ENCODE measurements around the gene DDI2. TPM values are rescaled to one million over a fixed set of nuclear protein-coding genes. Genes with fewer than 3 reads are reported as not detected.
"Not testable (repeated sequence)": the region's sequence is repeated elsewhere in the genome, so short reads cannot be mapped to it uniquely, and the experiment has no call there.

The DDI2 gene
- total and polyA plus RNA-seq, 9 donors: 12.3 to 24.1 (median 19.2) TPM

DNA sequence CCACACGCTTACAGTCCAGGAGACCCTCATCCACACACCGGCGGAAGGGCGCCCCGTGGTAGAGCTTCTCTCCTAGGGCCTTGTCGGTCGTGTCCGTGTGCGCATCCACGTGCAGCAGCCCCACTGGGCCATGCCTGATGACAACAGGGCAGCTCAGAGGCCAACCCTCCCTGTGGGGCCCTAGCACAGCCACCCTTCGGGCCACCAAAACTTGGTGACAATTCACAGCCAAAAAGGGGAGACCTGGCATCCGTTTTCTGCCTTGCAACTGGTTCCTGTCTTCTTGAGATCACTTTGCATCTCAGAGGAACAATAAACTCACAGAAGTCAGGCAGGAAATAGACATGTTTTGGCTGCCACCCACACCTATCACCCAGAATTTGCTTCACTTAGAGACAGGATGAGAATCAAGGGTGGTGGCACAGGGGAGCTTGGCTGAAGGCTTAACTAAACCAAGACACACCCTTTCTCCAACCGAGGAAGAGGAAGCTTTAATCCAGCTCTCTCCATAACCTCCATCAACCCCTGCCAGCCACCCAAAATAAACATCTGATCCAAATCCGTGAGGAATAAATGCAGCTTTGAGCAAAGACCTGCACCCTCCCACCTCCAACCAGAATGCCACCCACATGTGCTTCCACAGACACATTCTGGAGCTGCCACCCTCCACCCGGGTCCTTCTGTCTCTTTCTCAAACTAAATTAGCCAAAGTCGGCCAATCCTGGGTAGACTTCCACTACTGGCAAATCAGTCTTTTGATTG is 38.2 kb upstream of the DDI2 start:
- H3K4me3 ChIP-seq (ENCODE audit: low read length): no peak overlapping the region
- peaks cover 7% of the 10 kb centered on the region for H3K36me3 ChIP-seq (ENCODE audit: control insufficient read depth, insufficient read depth, low read length)
- H3K9me3 ChIP-seq (replicated peaks; ENCODE audit: control insufficient read depth, low read depth, low read length): no peaks in the 10 kb centered on the region
- H3K4me1 ChIP-seq (ENCODE audit: control insufficient read depth, insufficient read depth, low read length): peaks cover 21% of the 10 kb centered on the region
- H3K27me3 ChIP-seq (ENCODE audit: control insufficient read depth, insufficient read depth, low read length): no peaks in the 10 kb centered on the region
- DNase-seq: no peak
- peak overlapping the region; percentile 57 for H3K27ac ChIP-seq (ENCODE audit: low read length)
- 79% methylated on average over 13 of the region's 16 CpGs for WGBS (ENCODE audit: insufficient coverage)

- H3K27ac ChIP-seq (ENCODE audit: low read length): peak overlapping the region; percentile 57
- H3K36me3 ChIP-seq (ENCODE audit: control insufficient read depth, insufficient read depth, low read length): peaks cover 7% of the 10 kb centered on the region
- peaks cover 25% of the 10 kb centered on the region for H3K4me1 ChIP-seq (ENCODE audit: control insufficient read depth, insufficient read depth, low read length)
- H3K27me3 ChIP-seq (ENCODE audit: control insufficient read depth, insufficient read depth, low read length): peaks cover 3% of the 10 kb centered on the region
- H3K9me3 ChIP-seq (replicated peaks; ENCODE audit: control insufficient read depth, low read depth, low read length): no peaks in the 10 kb centered on the region
- peak; percentile 59 for DNase-seq
- H3K4me3 ChIP-seq (ENCODE audit: low read length): no peak overlapping the region
Observed at GRCh38 chr1:15579683-15580047, 37.6 kb upstream of the DDI2 start.

- peak; percentile 39 for DNase-seq
- Histone ChIP-seq H3K27me3 (ENCODE audit: control insufficient read depth, insufficient read depth, low read length) (peaks cover 3% of the 10 kb centered on the region), H3K9me3 (replicated peaks; ENCODE audit: control insufficient read depth, low read depth, low read length) (no peaks in the 10 kb centered on the region), H3K4me1 (ENCODE audit: control insufficient read depth, insufficient read depth, low read length) (peaks cover 29% of the 10 kb centered on the region), H3K36me3 (ENCODE audit: control insufficient read depth, insufficient read depth, low read length) (no peaks in the 10 kb centered on the region), H3K27ac (ENCODE audit: low read length) (peak overlapping the region; percentile 17), H3K4me3 (ENCODE audit: low read length) (no peak overlapping the region)
- WGBS (ENCODE audit: insufficient coverage): 96% methylated on average over 13 of the region's 18 CpGs
Observed at GRCh38 chr1:15583016-15583706, 34.1 kb upstream of the DDI2 start.

- WGBS (ENCODE audit: insufficient coverage): under 1% methylated on average over 60 of the region's 68 CpGs
- no peaks in the 10 kb centered on the region for H3K9me3 ChIP-seq (replicated peaks; ENCODE audit: control insufficient read depth, low read depth, low read length)
- H3K4me3 ChIP-seq (ENCODE audit: low read length): peak within 1 kb of the TSS; percentile 46
- H3K36me3 ChIP-seq (ENCODE audit: control insufficient read depth, insufficient read depth, low read length): no peaks in the 10 kb centered on the region
- H3K27ac ChIP-seq (ENCODE audit: low read length): no peak within 1 kb of the TSS
- peak; percentile 43 for DNase-seq
- H3K4me1 ChIP-seq (ENCODE audit: control insufficient read depth, insufficient read depth, low read length): peaks cover 19% of the 10 kb centered on the region
- peaks cover 3% of the 10 kb centered on the region for H3K27me3 ChIP-seq (ENCODE audit: control insufficient read depth, insufficient read depth, low read length)
Observed at GRCh38 chr1:15584489-15585363, 32.5 kb upstream of the DDI2 start, which contains the start of gene AGMAT. AGMAT (minus strand) TSS chr1:15585051; CDS start chr1:15584967, 84 bp downstream.

DNA sequence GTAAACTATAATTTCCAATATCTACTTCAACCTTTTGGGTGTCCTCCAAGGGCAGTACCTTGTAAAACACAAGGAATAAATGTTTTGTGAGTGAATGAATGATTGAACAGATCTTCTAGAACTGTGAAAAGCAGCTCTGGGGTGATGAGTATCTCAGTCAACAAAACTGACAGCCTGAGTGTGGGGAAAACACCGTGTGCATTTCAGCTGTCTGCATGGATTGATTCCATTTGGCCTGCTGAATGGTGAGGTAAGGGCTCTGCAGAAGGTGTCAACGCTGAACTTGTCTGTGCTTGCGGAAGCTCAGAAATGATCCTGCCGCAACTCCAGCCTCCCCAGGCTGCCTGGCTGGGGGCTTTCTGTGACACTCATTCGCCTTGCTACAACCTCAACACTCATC is 25.0 kb upstream of the DDI2 start:
- Histone ChIP-seq H3K4me3 (ENCODE audit: low read length) (no peak overlapping the region), H3K36me3 (ENCODE audit: control insufficient read depth, insufficient read depth, low read length) (no peaks in the 10 kb centered on the region), H3K27me3 (ENCODE audit: control insufficient read depth, insufficient read depth, low read length) (no peaks in the 10 kb centered on the region), H3K4me1 (ENCODE audit: control insufficient read depth, insufficient read depth, low read length) (peaks cover 8% of the 10 kb centered on the region), H3K27ac (ENCODE audit: low read length) (no peak overlapping the region), H3K9me3 (replicated peaks; ENCODE audit: control insufficient read depth, low read depth, low read length) (no peaks in the 10 kb centered on the region)
- 23% methylated on average over 1 of the region's 5 CpGs for WGBS (ENCODE audit: insufficient coverage)
- DNase-seq: no peak

DNA sequence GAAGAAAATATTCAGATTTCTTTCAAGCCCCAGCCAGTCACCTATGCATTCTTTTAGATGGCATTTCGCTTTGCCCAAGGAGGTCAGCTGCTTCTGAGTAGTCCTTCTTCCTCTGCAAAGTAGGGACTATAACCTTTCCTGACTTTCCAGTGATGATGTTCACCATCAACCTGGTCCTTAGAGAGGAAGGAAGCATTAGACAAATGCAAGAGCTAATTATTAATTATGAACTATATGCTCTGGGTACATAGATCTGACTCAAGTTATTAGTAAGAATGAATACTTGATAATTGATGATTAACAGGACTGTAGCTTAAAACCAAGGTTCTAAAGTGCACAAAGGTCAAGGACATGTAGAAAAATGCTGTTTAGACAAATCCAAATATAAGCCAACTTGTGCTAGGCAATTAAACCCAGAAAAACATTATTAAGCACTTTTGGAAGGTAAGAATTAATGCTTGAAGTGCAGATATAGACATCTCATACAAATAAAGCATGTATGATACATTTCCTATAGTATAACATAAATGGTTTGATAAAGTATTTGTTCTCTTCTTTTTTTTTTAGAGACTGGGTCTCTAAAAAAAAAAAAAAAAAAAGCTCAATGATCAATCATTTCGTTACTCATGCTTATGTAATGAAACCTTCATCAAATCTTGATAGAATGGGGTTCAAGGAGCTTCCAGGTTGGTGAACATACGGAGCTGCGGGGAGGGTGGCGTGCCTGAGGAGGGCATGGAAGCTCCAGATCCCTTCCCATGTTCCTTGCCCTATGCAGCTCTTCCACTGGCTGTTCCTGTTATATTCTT is 21.2 kb upstream of the DDI2 start:
- Histone ChIP-seq H3K27me3 (ENCODE audit: control insufficient read depth, insufficient read depth, low read length) (no peaks in the 10 kb centered on the region), H3K9me3 (replicated peaks; ENCODE audit: control insufficient read depth, low read depth, low read length) (no peaks in the 10 kb centered on the region), H3K4me1 (ENCODE audit: control insufficient read depth, insufficient read depth, low read length) (peaks cover 14% of the 10 kb centered on the region), H3K27ac (ENCODE audit: low read length) (peak overlapping the region; percentile 69), H3K36me3 (ENCODE audit: control insufficient read depth, insufficient read depth, low read length) (no peaks in the 10 kb centered on the region), H3K4me3 (ENCODE audit: low read length) (no peak overlapping the region)
- DNase-seq: no peak
- no CpG with 5 or more reads among the region's 5 CpGs for WGBS (ENCODE audit: insufficient coverage)

DNA sequence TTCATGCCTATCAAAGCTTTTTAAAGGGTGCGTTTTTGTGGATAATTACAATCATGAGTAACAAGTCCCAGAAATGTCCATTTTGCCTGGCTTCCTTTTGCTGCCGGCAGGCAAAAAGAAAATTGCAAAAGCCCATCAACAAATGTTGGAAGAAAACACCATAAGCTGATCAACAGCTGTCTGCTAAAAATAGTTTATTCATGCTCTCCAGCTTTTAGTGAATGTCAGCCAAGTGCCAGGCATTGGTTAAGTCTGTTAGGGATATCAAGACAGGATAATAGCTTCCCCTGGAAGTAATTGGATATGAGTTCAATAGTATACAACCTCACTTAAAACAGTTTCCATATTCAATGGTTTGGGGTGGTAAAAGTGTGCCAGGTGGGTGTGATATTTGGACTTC is 18.8 kb upstream of the DDI2 start:
- 33% methylated on average over 1 of the region's 2 CpGs for WGBS (ENCODE audit: insufficient coverage)
- DNase-seq: peak; percentile 81
- peak overlapping the region; percentile 71 for H3K27ac ChIP-seq (ENCODE audit: low read length)
- H3K4me3 ChIP-seq (ENCODE audit: low read length): no peak overlapping the region
- no peaks in the 10 kb centered on the region for H3K9me3 ChIP-seq (replicated peaks; ENCODE audit: control insufficient read depth, low read depth, low read length)
- H3K36me3 ChIP-seq (ENCODE audit: control insufficient read depth, insufficient read depth, low read length): no peaks in the 10 kb centered on the region
- H3K27me3 ChIP-seq (ENCODE audit: control insufficient read depth, insufficient read depth, low read length): no peaks in the 10 kb centered on the region
- peaks cover 16% of the 10 kb centered on the region for H3K4me1 ChIP-seq (ENCODE audit: control insufficient read depth, insufficient read depth, low read length)

DNA sequence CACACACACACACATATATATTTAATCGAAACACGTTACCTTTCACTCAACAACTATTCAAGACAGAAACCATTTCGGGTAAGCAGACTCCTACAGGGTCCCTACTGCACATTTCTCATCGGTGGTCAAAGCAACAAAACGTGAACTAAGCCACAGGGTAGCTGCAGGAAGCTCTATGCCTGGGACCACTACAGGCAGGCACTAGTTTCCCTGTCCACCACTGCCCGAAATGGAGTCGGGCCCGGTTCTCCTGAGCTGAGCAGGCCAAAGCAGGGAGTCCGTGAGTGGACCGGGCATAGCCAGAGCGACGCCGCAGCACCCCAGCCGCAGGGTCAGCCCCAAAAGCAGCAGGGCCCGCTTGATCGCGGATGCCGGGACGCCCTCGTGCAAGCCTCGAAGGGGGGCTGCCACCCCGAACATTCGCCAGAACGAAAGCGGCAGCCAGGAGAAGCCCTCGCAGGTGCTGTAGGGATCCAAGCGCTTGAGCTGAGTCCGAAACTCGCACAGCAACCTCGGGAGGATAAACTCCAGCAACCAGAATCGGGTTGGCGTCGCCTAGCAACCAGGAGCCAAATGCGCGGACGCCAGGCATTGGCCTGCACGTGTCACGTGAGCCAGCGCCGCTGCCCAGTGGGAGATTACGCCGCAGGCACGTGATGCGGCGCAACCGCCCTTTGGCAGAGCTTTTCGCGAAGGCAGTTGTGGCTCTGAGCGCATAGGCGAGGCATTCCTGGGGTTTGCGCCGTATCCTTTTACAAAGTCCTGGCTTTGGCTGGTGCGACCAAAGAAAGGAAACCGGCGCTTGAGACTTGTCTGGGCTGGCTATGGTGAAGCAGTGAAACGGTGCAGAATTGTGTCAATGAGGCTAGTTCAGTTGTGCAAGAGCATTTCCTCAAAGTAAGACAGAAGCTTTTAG is 13.9 kb upstream of the DDI2 start:
- Histone ChIP-seq H3K4me3 (ENCODE audit: low read length) (peak overlapping the region; percentile 92), H3K27ac (ENCODE audit: low read length) (peak overlapping the region; percentile 95), H3K4me1 (ENCODE audit: control insufficient read depth, insufficient read depth, low read length) (peaks cover 10% of the 10 kb centered on the region), H3K9me3 (replicated peaks; ENCODE audit: control insufficient read depth, low read depth, low read length) (no peaks in the 10 kb centered on the region), H3K36me3 (ENCODE audit: control insufficient read depth, insufficient read depth, low read length) (no peaks in the 10 kb centered on the region), H3K27me3 (ENCODE audit: control insufficient read depth, insufficient read depth, low read length) (no peaks in the 10 kb centered on the region)
- peak; percentile 99 for DNase-seq
- WGBS (ENCODE audit: insufficient coverage): 1% methylated on average over 56 of the region's 56 CpGs

GRCh38 chr1:15603966-15604282 is 13.3 kb upstream of the DDI2 start:
- H3K9me3 ChIP-seq (replicated peaks; ENCODE audit: control insufficient read depth, low read depth, low read length); DNase-seq; H3K27me3 ChIP-seq (ENCODE audit: control insufficient read depth, insufficient read depth, low read length); H3K36me3 ChIP-seq (ENCODE audit: control insufficient read depth, insufficient read depth, low read length); H3K4me1 ChIP-seq (ENCODE audit: control insufficient read depth, insufficient read depth, low read length): not testable (repeated sequence)
- H3K4me3 ChIP-seq (ENCODE audit: low read length): peak overlapping the region; percentile 92
- 56% methylated on average over 11 of the region's 13 CpGs for WGBS (ENCODE audit: insufficient coverage)
- H3K27ac ChIP-seq (ENCODE audit: low read length): peak overlapping the region; percentile 94
